Natural killer cell (primary cell): ENCODE results near the gene CASK. TPM values are rescaled to one million over a fixed set of nuclear protein-coding genes. Genes with fewer than 3 reads are reported as not detected.

ENCODE experiments used
- ATAC-seq, 3 donors: fragments of 150-1000 bp in 2 of 3; fragments of 200-7000 bp in 1 of 3; cut with Tn5 transposase; 1 replicate in 1 of 3; 2 replicates in 2 of 3; pipeline ENCODE4 v1.10.0; 2021; ENCODE audit warnings: mild to moderate bottlenecking in 2 of 3, moderate library complexity in 2 of 3
- DNase-seq, 2 donors: peaks; one replicate each; pipeline versions ENCODE4 v3.0.0 to v3.0.0-alpha.2; 2013 to 2021; ENCODE audit warnings: mixed read lengths in 1 of 2
- H3K27ac ChIP-seq: one replicate; pipeline ENCODE4 v1.5.1; 2013; ENCODE audit warnings: mild to moderate bottlenecking, low read length
- H3K27me3 ChIP-seq: one replicate; pipeline ENCODE4 v1.6.1; 2013; ENCODE audit warnings: low read length; ENCODE audit not compliant: control insufficient read depth, insufficient read depth
- H3K36me3 ChIP-seq: one replicate; pipeline ENCODE4 v1.6.1; 2013; ENCODE audit warnings: low read length; ENCODE audit not compliant: control insufficient read depth, insufficient read depth
- H3K4me1 ChIP-seq: one replicate; pipeline ENCODE4 v1.6.1; 2013; ENCODE audit warnings: low read length; ENCODE audit not compliant: control insufficient read depth, insufficient read depth
- H3K4me3 ChIP-seq: one replicate; pipeline ENCODE4 v1.5.1; 2013; ENCODE audit warnings: low read length
- H3K9me3 ChIP-seq: one replicate; pipeline ENCODE4 v1.6.1; 2013; ENCODE audit warnings: low read length; ENCODE audit not compliant: control insufficient read depth, insufficient read depth
- H3K27ac Mint-ChIP-seq, 2 donors: one replicate each; pipeline ENCODE4 v1.8.0; 2022; ENCODE audit warnings: mild to moderate bottlenecking in 2 of 2, mixed read lengths in 2 of 2, moderate library complexity in 1 of 2
- H3K27me3 Mint-ChIP-seq, 2 donors: one replicate each; pipeline ENCODE4 v1.8.0; 2022; ENCODE audit warnings: low read depth in 2 of 2, mixed read lengths in 2 of 2
- H3K36me3 Mint-ChIP-seq: one replicate; pipeline ENCODE4 v1.8.0; 2022; ENCODE audit warnings: mixed read lengths
- H3K4me1 Mint-ChIP-seq, 2 donors: one replicate each; pipeline ENCODE4 v1.8.0; 2022; ENCODE audit warnings: mixed read lengths in 2 of 2
- H3K4me3 Mint-ChIP-seq: one replicate; pipeline ENCODE4 v1.8.0; 2022; ENCODE audit warnings: mild to moderate bottlenecking, moderate library complexity, mixed read lengths
- H3K9me3 Mint-ChIP-seq, 2 donors: one replicate each; pipeline ENCODE4 v1.8.0; 2022; ENCODE audit warnings: mixed read lengths in 2 of 2
- WGBS: methylation state at CpG from one replicate; pipeline ENCODE4 v1.1.7; 2013; ENCODE audit warnings: missing lambda C conversion rate; ENCODE audit not compliant: insufficient coverage; 5-methylcytosine and 5-hydroxymethylcytosine counted together
- intact Hi-C: fragments of 100-400 bp; cut with micrococcal nuclease; formaldehyde crosslinking; loops from one replicate; pipeline ENCODE4 v1.14.2; 2022
- total RNA-seq, 4 donors: library from RNA; stranded (reverse); fragments of 120-200 nt in 1 of 4; gene quantifications; one replicate each; pipeline versions ENCODE4 v1.2.3 to v1.2.4, GENCODE V29; 2013 to 2022
- TF ChIP-seq, protein P1 (sequence below): fragments of 200-600 bp; IDR thresholded peaks from one replicate; pipeline ENCODE4 v1.8.0; 2022; ENCODE audit warnings: antibody characterized with exemption

CASK gene
- total RNA-seq, 3 donors from 2014 or later (not counting 1 experiment from before 2014, with no cell fraction given): 23.5 to 27.9 (median 25.6) TPM

GRCh38 chrX:41887691-41888090, 35.7 kb downstream of the CASK start:
- intact Hi-C loops: no loop called here
- H3K27ac ChIP-seq: no peak overlapping the region
- H3K4me1 ChIP-seq: peaks cover 7% of the 10 kb centered on the region
- Mint-ChIP-seq H3K9me3 (no peaks in the 10 kb centered on the region), H3K4me3 (no peak overlapping the region), H3K27ac (no peak overlapping the region), H3K36me3 (no peaks in the 10 kb centered on the region), H3K4me1 (peaks cover 6 to 8% of the 10 kb centered on the region in 2 donors), H3K27me3 (peaks cover 0 to 5% of the 10 kb centered on the region in 2 donors)
- ATAC-seq: no peak
- H3K36me3 ChIP-seq: no peaks in the 10 kb centered on the region
- DNase-seq: no peak
- WGBS: 50% methylated on average over 1 of the region's 1 CpG
- no peaks in the 10 kb centered on the region for H3K27me3 ChIP-seq
- no peak overlapping the region for H3K4me3 ChIP-seq
- no peaks in the 10 kb centered on the region for H3K9me3 ChIP-seq
- TF ChIP-seq, protein P1, sequence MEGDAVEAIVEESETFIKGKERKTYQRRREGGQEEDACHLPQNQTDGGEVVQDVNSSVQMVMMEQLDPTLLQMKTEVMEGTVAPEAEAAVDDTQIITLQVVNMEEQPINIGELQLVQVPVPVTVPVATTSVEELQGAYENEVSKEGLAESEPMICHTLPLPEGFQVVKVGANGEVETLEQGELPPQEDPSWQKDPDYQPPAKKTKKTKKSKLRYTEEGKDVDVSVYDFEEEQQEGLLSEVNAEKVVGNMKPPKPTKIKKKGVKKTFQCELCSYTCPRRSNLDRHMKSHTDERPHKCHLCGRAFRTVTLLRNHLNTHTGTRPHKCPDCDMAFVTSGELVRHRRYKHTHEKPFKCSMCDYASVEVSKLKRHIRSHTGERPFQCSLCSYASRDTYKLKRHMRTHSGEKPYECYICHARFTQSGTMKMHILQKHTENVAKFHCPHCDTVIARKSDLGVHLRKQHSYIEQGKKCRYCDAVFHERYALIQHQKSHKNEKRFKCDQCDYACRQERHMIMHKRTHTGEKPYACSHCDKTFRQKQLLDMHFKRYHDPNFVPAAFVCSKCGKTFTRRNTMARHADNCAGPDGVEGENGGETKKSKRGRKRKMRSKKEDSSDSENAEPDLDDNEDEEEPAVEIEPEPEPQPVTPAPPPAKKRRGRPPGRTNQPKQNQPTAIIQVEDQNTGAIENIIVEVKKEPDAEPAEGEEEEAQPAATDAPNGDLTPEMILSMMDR: no peak

- H3K27ac ChIP-seq: no peak overlapping the region
- H3K4me1 Mint-ChIP-seq: peaks cover 8 to 12% of the 10 kb centered on the region in 2 donors
- no peak overlapping the region for H3K27ac Mint-ChIP-seq
- no peaks in the 10 kb centered on the region for H3K36me3 Mint-ChIP-seq
- intact Hi-C loops: no loop called here
- no peaks in the 10 kb centered on the region for H3K36me3 ChIP-seq
- no peak overlapping the region for H3K4me3 ChIP-seq
- ATAC-seq: no peak
- TF ChIP-seq, protein P1: no peak
- no peaks in the 10 kb centered on the region for H3K27me3 ChIP-seq
- no peaks in the 10 kb centered on the region for H3K9me3 ChIP-seq
- peaks cover 0 to 5% of the 10 kb centered on the region in 2 donors for H3K27me3 Mint-ChIP-seq
- H3K9me3 Mint-ChIP-seq: no peaks in the 10 kb centered on the region
- peaks cover 7% of the 10 kb centered on the region for H3K4me1 ChIP-seq
- no CpG with 5 or more reads among the region's 1 CpG for WGBS
- no peak for DNase-seq
- H3K4me3 Mint-ChIP-seq: no peak overlapping the region
Measured at GRCh38 chrX:41885724-41886123, 37.6 kb downstream of the CASK start.

DNA sequence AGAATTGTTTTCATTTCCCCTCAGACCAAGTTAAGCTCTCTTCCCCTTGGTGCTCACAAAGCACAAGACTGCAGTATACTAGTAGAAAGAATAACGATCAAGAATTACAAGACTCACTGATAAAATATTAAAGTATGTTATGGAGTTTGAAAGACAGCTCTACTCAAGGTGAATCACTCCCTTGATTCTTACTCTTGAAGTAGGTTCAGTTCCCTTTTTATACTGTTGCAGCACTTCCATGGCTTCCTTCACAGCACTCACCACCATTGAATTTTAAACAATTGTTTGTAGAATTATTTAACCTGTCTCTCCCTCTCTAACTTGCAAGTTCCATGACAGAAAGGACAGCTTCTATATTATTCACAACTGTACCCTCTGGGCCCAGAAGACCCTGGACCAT, 42.2 kb downstream of the CASK start:
- no peaks in the 10 kb centered on the region for H3K9me3 Mint-ChIP-seq

GRCh38 chrX:41877167-41877566, 46.2 kb downstream of the CASK start:
- Mint-ChIP-seq H3K4me1 (peaks cover 6 to 11% of the 10 kb centered on the region in 2 donors), H3K27me3 (no peaks in the 10 kb centered on the region), H3K4me3 (no peak overlapping the region), H3K9me3 (no peaks in the 10 kb centered on the region), H3K27ac (no peak overlapping the region), H3K36me3 (no peaks in the 10 kb centered on the region)
- no peaks in the 10 kb centered on the region for H3K27me3 ChIP-seq
- no peaks in the 10 kb centered on the region for H3K4me1 ChIP-seq
- H3K4me3 ChIP-seq: no peak overlapping the region
- no peak overlapping the region for H3K27ac ChIP-seq
- TF ChIP-seq, protein P1: no peak
- no peaks in the 10 kb centered on the region for H3K36me3 ChIP-seq
- intact Hi-C loops: no loop called here
- H3K9me3 ChIP-seq: no peaks in the 10 kb centered on the region
- DNase-seq (no peak), ATAC-seq (no peak)
- WGBS: no CpG with 5 or more reads among the region's 2 CpGs

More for the DNA sequence above, 42.2 kb downstream of the CASK start:
- H3K4me1 Mint-ChIP-seq: peaks cover 14 to 17% of the 10 kb centered on the region in 2 donors
- Histone ChIP-seq H3K4me3 (no peak overlapping the region), H3K36me3 (no peaks in the 10 kb centered on the region), H3K4me1 (peaks cover 7% of the 10 kb centered on the region), H3K9me3 (no peaks in the 10 kb centered on the region), H3K27me3 (no peaks in the 10 kb centered on the region), H3K27ac (no peak overlapping the region)
- no peak overlapping the region for H3K4me3 Mint-ChIP-seq
- H3K27ac Mint-ChIP-seq: no peak overlapping the region
- TF ChIP-seq, protein P1: no peak
- ATAC-seq (no peak), DNase-seq (no peak)
- H3K36me3 Mint-ChIP-seq: no peaks in the 10 kb centered on the region
- WGBS: no CpG with 5 or more reads among the region's 1 CpG
- intact Hi-C loops: no loop called here
- H3K27me3 Mint-ChIP-seq: peaks cover 0 to 5% of the 10 kb centered on the region in 2 donors
